HepG2 (cell line): ENCODE data around the gene ESYT1. TPM values are rescaled to one million over a fixed set of nuclear protein-coding genes. Genes with fewer than 3 reads are reported as not detected.

Experiments used
- EHMT2 ChIP-seq: fragments of 200-600 bp; sonication (generic); IDR thresholded peaks from 2 replicates; pipeline ENCODE4 v1.7.0; 2017; ENCODE audit warnings: antibody characterized with exemption, low read depth, low read length, borderline replicate concordance
- KDM3A ChIP-seq: IDR thresholded peaks from 2 replicates; pipeline ENCODE4 v1.6.1; 2018; ENCODE audit warnings: low read depth, missing compliant biosample characterization
- KLF9 ChIP-seq: IDR thresholded peaks from 2 replicates; pipeline ENCODE4 v1.6.1; 2016; ENCODE audit warnings: low read depth
- TAF1 ChIP-seq: sonication (generic); formaldehyde crosslinking; IDR thresholded peaks from 2 replicates; pipeline ENCODE4 v1.4.0; 2020; ENCODE audit warnings: missing genetic modification reagents
- ZFP37 ChIP-seq: sonication (generic); formaldehyde crosslinking; IDR thresholded peaks from 2 replicates; pipeline ENCODE4 v1.4.0; 2020; ENCODE audit warnings: missing genetic modification reagents, borderline replicate concordance
- ZNF549 ChIP-seq: sonication (generic); formaldehyde crosslinking; IDR thresholded peaks from 2 replicates; pipeline ENCODE4 v1.5.0; 2020; ENCODE audit warnings: missing genetic modification reagents
- ZNF558 ChIP-seq: sonication (generic); formaldehyde crosslinking; IDR thresholded peaks from 2 replicates; pipeline ENCODE4 v1.9.0; 2022; ENCODE audit warnings: mild to moderate bottlenecking, missing genetic modification reagents, borderline replicate concordance
- ZNF589 ChIP-seq: sonication (generic); formaldehyde crosslinking; conservative IDR thresholded peaks from 2 replicates; pipeline ENCODE4 v1.8.0; 2022; ENCODE audit warnings: mild to moderate bottlenecking, moderate library complexity, missing genetic modification reagents
- ZSCAN25 ChIP-seq: sonication (generic); formaldehyde crosslinking; IDR thresholded peaks from 2 replicates; pipeline ENCODE4 v1.8.0; 2022; ENCODE audit warnings: mild to moderate bottlenecking, missing genetic modification reagents
- polyA plus RNA-seq, 8 experiments: library from polyadenylated mRNA; depleted of rRNA in 3 of 8; stranded (reverse) in 7 of 8; unstranded in 1 of 8; fragments of >200 nt; fragmentation: Illumina TruSeq in 4 of 8; extraction: Trizol in 4 of 8; gene quantifications; 2 replicates each; pipeline versions ENCODE4 v1.2.1 to v1.2.3, GENCODE V29; 2011 to 2016; ENCODE audit warnings: low read depth in 4 of 8, missing spikeins in 1 of 8, mixed read lengths in 1 of 8; ENCODE audit not compliant: insufficient read depth in 1 of 8
- total RNA-seq, 5 experiments: library from RNA; depleted of rRNA; stranded (reverse); fragments of >200 nt; fragmentation: Illumina TruSeq; extraction: Trizol; gene quantifications; 2 replicates each; pipeline ENCODE4 v1.2.3, GENCODE V29; 2016; ENCODE audit warnings: low read depth in 1 of 5
- TF ChIP-seq, protein P1 (sequence below): sonication (generic); formaldehyde crosslinking; IDR thresholded peaks from 2 replicates; pipeline ENCODE4 v1.5.1; 2020; ENCODE audit warnings: mild to moderate bottlenecking, moderate library complexity, missing genetic modification reagents
- TF ChIP-seq, protein P2 (sequence below): sonication (generic); formaldehyde crosslinking; IDR thresholded peaks from 2 replicates; pipeline ENCODE4 v1.4.0; 2020; ENCODE audit warnings: mild to moderate bottlenecking, missing genetic modification reagents
- TF ChIP-seq, protein P3 (sequence below): sonication (generic); formaldehyde crosslinking; IDR thresholded peaks from 2 replicates; pipeline ENCODE4 v1.9.0; 2021; ENCODE audit warnings: missing genetic modification reagents, mild to moderate bottlenecking, borderline replicate concordance
- TF ChIP-seq, protein P4 (sequence below): IDR thresholded peaks from 2 replicates; pipeline ENCODE4 v1.6.1; 2016; ENCODE audit warnings: mild to moderate bottlenecking
- TF ChIP-seq, protein P5 (sequence below): sonication (generic); formaldehyde crosslinking; IDR thresholded peaks from 2 replicates; pipeline ENCODE4 v1.5.0; 2020; ENCODE audit warnings: mild to moderate bottlenecking, missing genetic modification reagents
- TF ChIP-seq, protein P6 (sequence below): sonication (generic); formaldehyde crosslinking; IDR thresholded peaks from 2 replicates; pipeline ENCODE4 v1.4.0; 2020; ENCODE audit warnings: missing genetic modification reagents

The ESYT1 gene
- total and polyA plus RNA-seq, 2 of the 13 experiments (the other 11 are each of a cell fraction or from before 2014, with no cell fraction given) = 66.9 to 71.0 TPM

DNA sequence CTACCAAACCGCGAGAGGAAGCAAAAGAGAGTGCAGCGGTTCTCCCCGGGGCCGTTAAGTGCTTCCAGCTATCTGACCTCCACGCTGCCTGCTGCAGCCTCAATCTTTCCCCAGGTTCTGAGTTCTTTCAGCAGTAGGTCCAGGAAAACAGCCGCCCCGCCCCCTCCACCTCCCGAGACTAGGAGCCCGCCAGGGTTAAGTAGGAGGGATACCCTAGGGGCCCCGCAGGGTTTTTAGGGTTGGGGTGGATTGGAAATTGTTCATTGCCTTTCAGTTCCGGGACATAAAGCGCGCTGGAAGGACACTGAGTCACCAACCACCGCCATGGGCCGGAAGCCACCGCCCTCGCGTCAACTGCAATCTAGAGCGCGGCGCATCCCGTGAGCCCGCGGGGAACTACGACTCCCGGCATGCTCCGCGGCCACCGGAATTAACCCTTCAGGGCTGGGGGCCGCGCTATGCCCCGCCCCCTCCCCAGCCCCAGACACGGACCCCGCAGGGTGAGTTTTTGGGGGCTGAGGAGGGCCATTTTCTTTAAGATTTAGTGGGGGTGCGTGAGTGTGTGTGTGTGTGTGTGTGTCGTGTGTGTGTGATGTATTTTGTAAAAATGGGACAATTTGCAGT is 24.2 kb downstream of the ESYT1 start, which contains the start of gene MYL6B (continued):
- TF ChIP-seq, protein P1, sequence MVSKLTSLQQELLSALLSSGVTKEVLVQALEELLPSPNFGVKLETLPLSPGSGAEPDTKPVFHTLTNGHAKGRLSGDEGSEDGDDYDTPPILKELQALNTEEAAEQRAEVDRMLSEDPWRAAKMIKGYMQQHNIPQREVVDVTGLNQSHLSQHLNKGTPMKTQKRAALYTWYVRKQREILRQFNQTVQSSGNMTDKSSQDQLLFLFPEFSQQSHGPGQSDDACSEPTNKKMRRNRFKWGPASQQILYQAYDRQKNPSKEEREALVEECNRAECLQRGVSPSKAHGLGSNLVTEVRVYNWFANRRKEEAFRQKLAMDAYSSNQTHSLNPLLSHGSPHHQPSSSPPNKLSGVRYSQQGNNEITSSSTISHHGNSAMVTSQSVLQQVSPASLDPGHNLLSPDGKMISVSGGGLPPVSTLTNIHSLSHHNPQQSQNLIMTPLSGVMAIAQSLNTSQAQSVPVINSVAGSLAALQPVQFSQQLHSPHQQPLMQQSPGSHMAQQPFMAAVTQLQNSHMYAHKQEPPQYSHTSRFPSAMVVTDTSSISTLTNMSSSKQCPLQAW (CRISPR knock-in tag) = no peak
- TF ChIP-seq ZNF549 (CRISPR knock-in tag) (no peak), EHMT2 (no peak), ZFP37 (CRISPR knock-in tag) (no peak), KDM3A (no peak), ZNF558 (no peak), KLF9 (CRISPR knock-in tag) (no peak), ZNF589 (CRISPR knock-in tag) (0 out of 2 replicates have a peak, but pooled peaks have one; percentile 48), ZSCAN25 (CRISPR knock-in tag) (no peak), TAF1 (CRISPR knock-in tag) (peak; percentile 70; the same call in 1 of the 2 replicates)
- TF ChIP-seq, protein P2, sequence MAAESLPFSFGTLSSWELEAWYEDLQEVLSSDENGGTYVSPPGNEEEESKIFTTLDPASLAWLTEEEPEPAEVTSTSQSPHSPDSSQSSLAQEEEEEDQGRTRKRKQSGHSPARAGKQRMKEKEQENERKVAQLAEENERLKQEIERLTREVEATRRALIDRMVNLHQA (CRISPR knock-in tag) = no peak
- TF ChIP-seq, protein P3, sequence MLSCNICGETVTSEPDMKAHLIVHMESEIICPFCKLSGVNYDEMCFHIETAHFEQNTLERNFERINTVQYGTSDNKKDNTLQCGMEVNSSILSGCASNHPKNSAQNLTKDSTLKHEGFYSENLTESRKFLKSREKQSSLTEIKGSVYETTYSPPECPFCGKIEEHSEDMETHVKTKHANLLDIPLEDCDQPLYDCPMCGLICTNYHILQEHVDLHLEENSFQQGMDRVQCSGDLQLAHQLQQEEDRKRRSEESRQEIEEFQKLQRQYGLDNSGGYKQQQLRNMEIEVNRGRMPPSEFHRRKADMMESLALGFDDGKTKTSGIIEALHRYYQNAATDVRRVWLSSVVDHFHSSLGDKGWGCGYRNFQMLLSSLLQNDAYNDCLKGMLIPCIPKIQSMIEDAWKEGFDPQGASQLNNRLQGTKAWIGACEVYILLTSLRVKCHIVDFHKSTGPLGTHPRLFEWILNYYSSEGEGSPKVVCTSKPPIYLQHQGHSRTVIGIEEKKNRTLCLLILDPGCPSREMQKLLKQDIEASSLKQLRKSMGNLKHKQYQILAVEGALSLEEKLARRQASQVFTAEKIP = no peak
- TF ChIP-seq, protein P4, sequence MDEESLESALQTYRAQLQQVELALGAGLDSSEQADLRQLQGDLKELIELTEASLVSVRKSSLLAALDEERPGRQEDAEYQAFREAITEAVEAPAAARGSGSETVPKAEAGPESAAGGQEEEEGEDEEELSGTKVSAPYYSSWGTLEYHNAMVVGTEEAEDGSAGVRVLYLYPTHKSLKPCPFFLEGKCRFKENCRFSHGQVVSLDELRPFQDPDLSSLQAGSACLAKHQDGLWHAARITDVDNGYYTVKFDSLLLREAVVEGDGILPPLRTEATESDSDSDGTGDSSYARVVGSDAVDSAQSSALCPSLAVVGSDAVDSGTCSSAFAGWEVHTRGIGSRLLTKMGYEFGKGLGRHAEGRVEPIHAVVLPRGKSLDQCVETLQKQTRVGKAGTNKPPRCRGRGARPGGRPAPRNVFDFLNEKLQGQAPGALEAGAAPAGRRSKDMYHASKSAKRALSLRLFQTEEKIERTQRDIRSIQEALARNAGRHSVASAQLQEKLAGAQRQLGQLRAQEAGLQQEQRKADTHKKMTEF (CRISPR knock-in tag) = peak; percentile 68; the same call in 1 of the 2 replicates
- TF ChIP-seq, protein P5, sequence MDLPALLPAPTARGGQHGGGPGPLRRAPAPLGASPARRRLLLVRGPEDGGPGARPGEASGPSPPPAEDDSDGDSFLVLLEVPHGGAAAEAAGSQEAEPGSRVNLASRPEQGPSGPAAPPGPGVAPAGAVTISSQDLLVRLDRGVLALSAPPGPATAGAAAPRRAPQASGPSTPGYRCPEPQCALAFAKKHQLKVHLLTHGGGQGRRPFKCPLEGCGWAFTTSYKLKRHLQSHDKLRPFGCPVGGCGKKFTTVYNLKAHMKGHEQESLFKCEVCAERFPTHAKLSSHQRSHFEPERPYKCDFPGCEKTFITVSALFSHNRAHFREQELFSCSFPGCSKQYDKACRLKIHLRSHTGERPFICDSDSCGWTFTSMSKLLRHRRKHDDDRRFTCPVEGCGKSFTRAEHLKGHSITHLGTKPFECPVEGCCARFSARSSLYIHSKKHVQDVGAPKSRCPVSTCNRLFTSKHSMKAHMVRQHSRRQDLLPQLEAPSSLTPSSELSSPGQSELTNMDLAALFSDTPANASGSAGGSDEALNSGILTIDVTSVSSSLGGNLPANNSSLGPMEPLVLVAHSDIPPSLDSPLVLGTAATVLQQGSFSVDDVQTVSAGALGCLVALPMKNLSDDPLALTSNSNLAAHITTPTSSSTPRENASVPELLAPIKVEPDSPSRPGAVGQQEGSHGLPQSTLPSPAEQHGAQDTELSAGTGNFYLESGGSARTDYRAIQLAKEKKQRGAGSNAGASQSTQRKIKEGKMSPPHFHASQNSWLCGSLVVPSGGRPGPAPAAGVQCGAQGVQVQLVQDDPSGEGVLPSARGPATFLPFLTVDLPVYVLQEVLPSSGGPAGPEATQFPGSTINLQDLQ (CRISPR knock-in tag) = 0 out of 2 replicates have a peak, but pooled peaks have one; percentile 44
- TF ChIP-seq, protein P6, sequence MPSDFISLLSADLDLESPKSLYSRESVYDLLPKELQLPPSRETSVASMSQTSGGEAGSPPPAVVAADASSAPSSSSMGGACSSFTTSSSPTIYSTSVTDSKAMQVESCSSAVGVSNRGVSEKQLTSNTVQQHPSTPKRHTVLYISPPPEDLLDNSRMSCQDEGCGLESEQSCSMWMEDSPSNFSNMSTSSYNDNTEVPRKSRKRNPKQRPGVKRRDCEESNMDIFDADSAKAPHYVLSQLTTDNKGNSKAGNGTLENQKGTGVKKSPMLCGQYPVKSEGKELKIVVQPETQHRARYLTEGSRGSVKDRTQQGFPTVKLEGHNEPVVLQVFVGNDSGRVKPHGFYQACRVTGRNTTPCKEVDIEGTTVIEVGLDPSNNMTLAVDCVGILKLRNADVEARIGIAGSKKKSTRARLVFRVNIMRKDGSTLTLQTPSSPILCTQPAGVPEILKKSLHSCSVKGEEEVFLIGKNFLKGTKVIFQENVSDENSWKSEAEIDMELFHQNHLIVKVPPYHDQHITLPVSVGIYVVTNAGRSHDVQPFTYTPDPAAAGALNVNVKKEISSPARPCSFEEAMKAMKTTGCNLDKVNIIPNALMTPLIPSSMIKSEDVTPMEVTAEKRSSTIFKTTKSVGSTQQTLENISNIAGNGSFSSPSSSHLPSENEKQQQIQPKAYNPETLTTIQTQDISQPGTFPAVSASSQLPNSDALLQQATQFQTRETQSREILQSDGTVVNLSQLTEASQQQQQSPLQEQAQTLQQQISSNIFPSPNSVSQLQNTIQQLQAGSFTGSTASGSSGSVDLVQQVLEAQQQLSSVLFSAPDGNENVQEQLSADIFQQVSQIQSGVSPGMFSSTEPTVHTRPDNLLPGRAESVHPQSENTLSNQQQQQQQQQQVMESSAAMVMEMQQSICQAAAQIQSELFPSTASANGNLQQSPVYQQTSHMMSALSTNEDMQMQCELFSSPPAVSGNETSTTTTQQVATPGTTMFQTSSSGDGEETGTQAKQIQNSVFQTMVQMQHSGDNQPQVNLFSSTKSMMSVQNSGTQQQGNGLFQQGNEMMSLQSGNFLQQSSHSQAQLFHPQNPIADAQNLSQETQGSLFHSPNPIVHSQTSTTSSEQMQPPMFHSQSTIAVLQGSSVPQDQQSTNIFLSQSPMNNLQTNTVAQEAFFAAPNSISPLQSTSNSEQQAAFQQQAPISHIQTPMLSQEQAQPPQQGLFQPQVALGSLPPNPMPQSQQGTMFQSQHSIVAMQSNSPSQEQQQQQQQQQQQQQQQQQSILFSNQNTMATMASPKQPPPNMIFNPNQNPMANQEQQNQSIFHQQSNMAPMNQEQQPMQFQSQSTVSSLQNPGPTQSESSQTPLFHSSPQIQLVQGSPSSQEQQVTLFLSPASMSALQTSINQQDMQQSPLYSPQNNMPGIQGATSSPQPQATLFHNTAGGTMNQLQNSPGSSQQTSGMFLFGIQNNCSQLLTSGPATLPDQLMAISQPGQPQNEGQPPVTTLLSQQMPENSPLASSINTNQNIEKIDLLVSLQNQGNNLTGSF (CRISPR knock-in tag) = no peak; the same call in 1 of the 2 replicates
